Keratinocyte (primary cell): ENCODE measurements around the gene FHIT. TPM values are rescaled to one million over a fixed set of nuclear protein-coding genes. Genes with fewer than 3 reads are reported as not detected.

Source experiments
- DNase-seq: peaks from one replicate; pipeline ENCODE4 v3.0.0-alpha.2; 2011; ENCODE audit warnings: low read depth, missing footprints, low spot score
- FAIRE-seq: peaks from 2 replicates; lab custom pipeline; 2011; peaks lifted over from hg19 to GRCh38; lab: Jason Lieb, UNC
- H2AFZ ChIP-seq: 2 replicates; pipeline ENCODE4 v1.6.0; 2012; ENCODE audit warnings: low read length, control low read depth, inconsistent platforms; ENCODE audit not compliant: control insufficient read depth
- H3K27ac ChIP-seq: 2 replicates; pipeline ENCODE4 v1.5.1; 2011; ENCODE audit warnings: low read length; ENCODE audit not compliant: control insufficient read depth, insufficient read depth
- H3K27me3 ChIP-seq: 3 replicates; pipeline ENCODE4 v1.6.0; 2011; ENCODE audit warnings: low read length; ENCODE audit not compliant: control insufficient read depth, insufficient read depth; ENCODE audit errors: extremely low read depth
- H3K36me3 ChIP-seq, 2 experiments: 2 replicates in 1 of 2; 3 replicates in 1 of 2; pipeline ENCODE4 v1.5.1; 2011; ENCODE audit warnings: low read length in 2 of 2, mild to moderate bottlenecking in 1 of 2; ENCODE audit not compliant: control insufficient read depth in 2 of 2, insufficient read depth in 2 of 2; ENCODE audit errors: extremely low read depth in 1 of 2
- H3K4me1 ChIP-seq: 3 replicates; pipeline ENCODE4 v1.5.1; 2011; ENCODE audit warnings: low read length; ENCODE audit not compliant: control insufficient read depth, insufficient read depth; ENCODE audit errors: extremely low read depth
- H3K4me2 ChIP-seq: 3 replicates; pipeline ENCODE4 v1.6.0; 2011; ENCODE audit warnings: low read depth, low read length; ENCODE audit not compliant: control insufficient read depth, insufficient read depth; ENCODE audit errors: extremely low read depth
- H3K4me3 ChIP-seq, 3 experiments: fragments of 200-600 bp in 1 of 3; sonication (generic) in 1 of 3; 2 replicates in 2 of 3; 3 replicates in 1 of 3; pipeline ENCODE4 v1.5.1; 2011 to 2016; ENCODE audit warnings: low read length in 3 of 3, mild to moderate bottlenecking in 3 of 3, control low read depth in 2 of 3, inconsistent platforms in 1 of 3, low read depth in 1 of 3, mixed read lengths in 1 of 3, mixed run types in 1 of 3, moderate library complexity in 1 of 3; ENCODE audit not compliant: control insufficient read depth in 2 of 3, insufficient read depth in 2 of 3; ENCODE audit errors: extremely low read depth in 1 of 3
- H3K79me2 ChIP-seq: 2 replicates; pipeline ENCODE4 v1.6.0; 2012; ENCODE audit warnings: low read length; ENCODE audit not compliant: control insufficient read depth, insufficient read depth
- H3K9ac ChIP-seq: 3 replicates; pipeline ENCODE4 v1.6.0; 2011; ENCODE audit warnings: low read length; ENCODE audit not compliant: control insufficient read depth, insufficient read depth; ENCODE audit errors: extremely low read depth
- H3K9me1 ChIP-seq: 3 replicates; pipeline ENCODE4 v1.6.0; 2011; ENCODE audit warnings: low read length; ENCODE audit not compliant: control insufficient read depth, insufficient read depth; ENCODE audit errors: extremely low read depth
- H3K9me3 ChIP-seq: 2 replicates; pipeline ENCODE4 v1.5.1; 2012; ENCODE audit warnings: low read depth, low read length; ENCODE audit not compliant: control insufficient read depth
- H4K20me1 ChIP-seq: 3 replicates; pipeline ENCODE4 v1.6.0; 2011; ENCODE audit warnings: low read length; ENCODE audit not compliant: control insufficient read depth, insufficient read depth; ENCODE audit errors: extremely low read depth
- EZH2 ChIP-seq: IDR thresholded peaks from one replicate; pipeline ENCODE4 v1.6.1; 2012; ENCODE audit warnings: inconsistent platforms, mild to moderate bottlenecking, low read length, moderate library complexity
- dilution Hi-C: fragments of 300-500 bp; cut with MboI; formaldehyde crosslinking; loops from one replicate; pipeline ENCODE4 v1.7.0; 2020; ENCODE audit warnings: low sequenced_read_pairs; ENCODE audit not compliant: extremely low pct_ligation_motif_present
- polyA plus RNA-seq, 5 experiments: library from polyadenylated mRNA; depleted of rRNA in 3 of 5; stranded (reverse) in 3 of 5; stranded (forward) in 1 of 5; unstranded in 1 of 5; fragments of >200 nt; gene quantifications; 1 replicate in 1 of 5; 2 replicates in 3 of 5; 3 replicates in 1 of 5; pipeline versions ENCODE4 v1.2.1 to v1.2.3, GENCODE V29; 2011 to 2012; ENCODE audit warnings: missing spikeins in 2 of 5, low read depth in 1 of 5, low replicate concordance in 1 of 5
- TF ChIP-seq, protein P1 (sequence below), 3 experiments: IDR thresholded peaks in 1 of 3; conservative IDR thresholded peaks in 1 of 3; optimal IDR thresholded peaks in 1 of 3; 2 replicates in 2 of 3; 3 replicates in 1 of 3; pipeline versions ENCODE3 to v1.5.1; 2011; ENCODE audit warnings: low read length in 3 of 3, mild to moderate bottlenecking in 3 of 3, moderate library complexity in 2 of 3, control low read depth in 1 of 3, inconsistent platforms in 1 of 3; ENCODE audit not compliant: insufficient read depth in 2 of 3; ENCODE audit errors: extremely low read depth in 1 of 3

The FHIT gene
- polyA plus RNA-seq, 1 donor (not counting 4 experiments of a cell fraction or from before 2014, with no cell fraction given) = 2.2 TPM

GRCh38 chr3:59791774-59792308 is 1459.4 kb downstream of the FHIT start:
- Histone ChIP-seq H3K27ac (no peak overlapping the region), H3K4me2 (no peak overlapping the region), H3K9ac (no peak overlapping the region), H3K27me3 (no peaks in the 10 kb centered on the region), H3K9me1 (no peaks in the 10 kb centered on the region), H2AFZ (no peak overlapping the region), H3K36me3 (no peaks in the 10 kb centered on the region), H3K9me3 (no peaks in the 10 kb centered on the region), H3K79me2 (no peaks in the 10 kb centered on the region), H3K4me3 (no peak overlapping the region), H3K4me1 (no peaks in the 10 kb centered on the region), H4K20me1 (no peaks in the 10 kb centered on the region)
- TF ChIP-seq, protein P1, sequence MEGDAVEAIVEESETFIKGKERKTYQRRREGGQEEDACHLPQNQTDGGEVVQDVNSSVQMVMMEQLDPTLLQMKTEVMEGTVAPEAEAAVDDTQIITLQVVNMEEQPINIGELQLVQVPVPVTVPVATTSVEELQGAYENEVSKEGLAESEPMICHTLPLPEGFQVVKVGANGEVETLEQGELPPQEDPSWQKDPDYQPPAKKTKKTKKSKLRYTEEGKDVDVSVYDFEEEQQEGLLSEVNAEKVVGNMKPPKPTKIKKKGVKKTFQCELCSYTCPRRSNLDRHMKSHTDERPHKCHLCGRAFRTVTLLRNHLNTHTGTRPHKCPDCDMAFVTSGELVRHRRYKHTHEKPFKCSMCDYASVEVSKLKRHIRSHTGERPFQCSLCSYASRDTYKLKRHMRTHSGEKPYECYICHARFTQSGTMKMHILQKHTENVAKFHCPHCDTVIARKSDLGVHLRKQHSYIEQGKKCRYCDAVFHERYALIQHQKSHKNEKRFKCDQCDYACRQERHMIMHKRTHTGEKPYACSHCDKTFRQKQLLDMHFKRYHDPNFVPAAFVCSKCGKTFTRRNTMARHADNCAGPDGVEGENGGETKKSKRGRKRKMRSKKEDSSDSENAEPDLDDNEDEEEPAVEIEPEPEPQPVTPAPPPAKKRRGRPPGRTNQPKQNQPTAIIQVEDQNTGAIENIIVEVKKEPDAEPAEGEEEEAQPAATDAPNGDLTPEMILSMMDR (optimal IDR thresholded peaks at IDR 0.05 in 1 of 3, IDR thresholded peaks at IDR 0.05 in 1 of 3, conservative IDR thresholded peaks at IDR 0.05 in 1 of 3; ENCODE audit: extremely low read depth in 1 of 3, insufficient read depth in 2 of 3, low read length in 3 of 3) = no peak
- TF ChIP-seq EZH2 = no peak
- dilution Hi-C loops = no loop called here
- no peak for DNase-seq
- no peak for FAIRE-seq

GRCh38 chr3:59790241-59790640 is 1461.0 kb downstream of the FHIT start:
- H3K4me2 ChIP-seq = no peak overlapping the region

More at GRCh38 chr3:59790241-59790640, 1461.0 kb downstream of the FHIT start:
- H3K27ac ChIP-seq = no peak overlapping the region
- H3K27me3 ChIP-seq = no peaks in the 10 kb centered on the region
- no peak overlapping the region for H2AFZ ChIP-seq
- dilution Hi-C loops = no loop called here
- FAIRE-seq (no peak), DNase-seq (no peak)
- no peaks in the 10 kb centered on the region for H3K4me1 ChIP-seq
- no peaks in the 10 kb centered on the region for H4K20me1 ChIP-seq
- H3K36me3 ChIP-seq = no peaks in the 10 kb centered on the region
- no peaks in the 10 kb centered on the region for H3K9me3 ChIP-seq
- no peak overlapping the region for H3K4me3 ChIP-seq
- H3K9me1 ChIP-seq = no peaks in the 10 kb centered on the region
- H3K9ac ChIP-seq = no peak overlapping the region
- no peaks in the 10 kb centered on the region for H3K79me2 ChIP-seq
- TF ChIP-seq, protein P1 (optimal IDR thresholded peaks at IDR 0.05 in 1 of 3, IDR thresholded peaks at IDR 0.05 in 1 of 3, conservative IDR thresholded peaks at IDR 0.05 in 1 of 3; ENCODE audit: extremely low read depth in 1 of 3, insufficient read depth in 2 of 3, low read length in 3 of 3) = no peak
- no peak for TF ChIP-seq EZH2
